K562 (cell line): ENCODE results near the gene BCL11A. TPM values are rescaled to one million over a fixed set of nuclear protein-coding genes. Genes with fewer than 3 reads are reported as not detected.

Source experiments
- ATAC-seq: fragments of 200-7000 bp; cut with Tn5 transposase; 3 replicates; pipeline ENCODE4 v1.9.1; 2020; ENCODE audit warnings: moderate library complexity
- BruUV-seq: library from RNA; stranded (reverse); fragments of 400-500 nt; replicated peaks from 2 replicates; lab custom pipeline; 2021; lab: Mats Ljungman, UMichigan
- CTCF ChIA-PET: fragments of 300-600 bp; formaldehyde crosslinking; extraction: SDS; loops from one replicate; lab custom pipeline; 2021; ENCODE audit warnings: low intra/inter-chr PET ratio; lab: Yijun Ruan, JAX
- POLR2A ChIA-PET: fragments of 300-600, 350-650 bp; sonication (Branson Sonifier 250); formaldehyde crosslinking; extraction: SDS; loops from one replicate; lab custom pipeline; 2021; ENCODE audit warnings: antibody characterized with exemption, inconsistent platforms; lab: Yijun Ruan, JAX
- DNase-seq, 4 experiments: peaks; one replicate each; pipeline versions ENCODE4 v3.0.0 to v3.0.0-alpha.2; 2011 to 2018; ENCODE audit warnings: low spot score in 3 of 4, mixed read lengths in 3 of 4; ENCODE audit errors: extremely low read depth in 1 of 4
- FAIRE-seq: peaks from 2 replicates; lab custom pipeline; 2011; peaks lifted over from hg19 to GRCh38; lab: Jason Lieb, UNC
- H2AFZ ChIP-seq: 2 replicates; pipeline ENCODE4 v1.6.0; 2011; ENCODE audit warnings: low read depth, low read length, control low read depth, inconsistent platforms
- H3K27ac ChIP-seq: fragments of 200-600 bp; 3 replicates; pipeline ENCODE4 v1.8.0; 2011; ENCODE audit warnings: low read depth, mild to moderate bottlenecking, control low read depth, inconsistent platforms, low read length, moderate library complexity, mixed read lengths; ENCODE audit errors: extremely low read depth
- H3K27me3 ChIP-seq, 2 experiments: fragments of 300-600 bp in 1 of 2; 2 replicates in 1 of 2; 3 replicates in 1 of 2; pipeline versions ENCODE4 v1.6.0 to v1.8.0; 2011; ENCODE audit warnings: inconsistent platforms in 2 of 2, low read length in 2 of 2, mild to moderate bottlenecking in 1 of 2, mixed read lengths in 1 of 2, moderate library complexity in 1 of 2; ENCODE audit not compliant: control insufficient read depth in 2 of 2, insufficient read depth in 2 of 2
- H3K36me3 ChIP-seq: fragments of 300-600 bp; 3 replicates; pipeline ENCODE4 v1.8.0; 2011; ENCODE audit warnings: mild to moderate bottlenecking, low read length, inconsistent platforms; ENCODE audit not compliant: control insufficient read depth, insufficient read depth
- H3K4me1 ChIP-seq, 2 experiments: fragments of 200-600 bp in 1 of 2; replicated peaks in 1 of 2; 2 replicates in 1 of 2; 3 replicates in 1 of 2; pipeline versions ENCODE4 v1.5.1 to v1.8.0; 2011; ENCODE audit warnings: inconsistent platforms in 2 of 2, low read length in 2 of 2, mild to moderate bottlenecking in 1 of 2, mixed read lengths in 1 of 2, moderate library complexity in 1 of 2; ENCODE audit not compliant: control insufficient read depth in 2 of 2, insufficient read depth in 2 of 2
- H3K4me2 ChIP-seq: 2 replicates; pipeline ENCODE4 v1.6.1; 2011; ENCODE audit warnings: low read length, control low read depth, inconsistent platforms, mixed read lengths; ENCODE audit not compliant: insufficient read depth
- H3K4me3 ChIP-seq: fragments of 200-600 bp; sonication (generic), shearing (Covaris generic); 2 replicates; pipeline ENCODE4 v1.5.1; 2016; ENCODE audit warnings: control low read depth, inconsistent platforms
- H3K79me2 ChIP-seq: fragments of 200-600 bp; 3 replicates; pipeline ENCODE4 v1.8.0; 2011; ENCODE audit warnings: low read length, inconsistent platforms; ENCODE audit not compliant: control insufficient read depth, insufficient read depth
- H3K9ac ChIP-seq, 2 experiments: 2 replicates each; pipeline versions ENCODE4 v1.6.0 to v1.6.1; 2011; ENCODE audit warnings: low read depth in 2 of 2, low read length in 2 of 2, control low read depth in 1 of 2, inconsistent platforms in 1 of 2, mild to moderate bottlenecking in 1 of 2, mixed read lengths in 1 of 2; ENCODE audit not compliant: insufficient read depth in 1 of 2
- H3K9me1 ChIP-seq: one replicate; pipeline ENCODE4 v1.6.0; 2011; ENCODE audit warnings: inconsistent platforms, mild to moderate bottlenecking, low read length, moderate library complexity; ENCODE audit not compliant: control insufficient read depth, insufficient read depth
- H3K9me3 ChIP-seq: replicated peaks from 2 replicates; pipeline ENCODE4 v1.5.1; 2011; ENCODE audit warnings: low read depth, low read length, inconsistent platforms; ENCODE audit not compliant: control insufficient read depth, insufficient read depth
- H4K20me1 ChIP-seq: replicated peaks from 2 replicates; pipeline ENCODE4 v1.6.1; 2011; ENCODE audit warnings: low read length, inconsistent platforms, mixed read lengths; ENCODE audit not compliant: control insufficient read depth, insufficient read depth
- ARID2 ChIP-seq: fragments of 450-650 bp; IDR thresholded peaks from 2 replicates; pipeline ENCODE4 v1.6.1; 2017; ENCODE audit warnings: antibody characterized with exemption, mild to moderate bottlenecking
- ARNT ChIP-seq, 2 experiments: fragments of 450-650 bp; IDR thresholded peaks; 2 replicates each; pipeline ENCODE4 v1.6.1; 2016; ENCODE audit warnings: mild to moderate bottlenecking in 1 of 2
- HMG20B ChIP-seq: fragments of 250-450 bp; sonication (Bioruptor Pico); IDR thresholded peaks from 2 replicates; pipeline ENCODE4 v1.5.0; 2021; ENCODE audit warnings: mild to moderate bottlenecking
- HNRNPL ChIP-seq: fragments of 200-400 bp; formaldehyde crosslinking; IDR thresholded peaks from 2 replicates; pipeline ENCODE4 v1.6.1; 2017; ENCODE audit warnings: low read depth, mild to moderate bottlenecking, low read length
- KLF10 ChIP-seq: fragments of 250-450 bp; sonication (Bioruptor Pico); IDR thresholded peaks from 2 replicates; pipeline ENCODE4 v1.6.1; 2021; ENCODE audit warnings: matching md5 sums
- SAFB ChIP-seq: fragments of 200-400 bp; formaldehyde crosslinking; IDR thresholded peaks from 2 replicates; pipeline ENCODE4 v1.6.1; 2017; ENCODE audit warnings: low read depth, low read length, borderline replicate concordance
- ZEB2 ChIP-seq: fragments of 450-650 bp; IDR thresholded peaks from 2 replicates; pipeline ENCODE4 v1.6.1; 2016
- ZFP1 ChIP-seq: fragments of 450-650 bp; formaldehyde crosslinking; IDR thresholded peaks from 2 replicates; pipeline ENCODE4 v1.4.0; 2020; ENCODE audit warnings: mild to moderate bottlenecking, mixed read lengths
- ZKSCAN1 ChIP-seq: fragments of 150-350 bp; IDR thresholded peaks from 2 replicates; pipeline ENCODE4 v1.6.1; 2016; ENCODE audit warnings: low read depth, low read length
- ZNF507 ChIP-seq: conservative IDR thresholded peaks from 2 replicates; pipeline ENCODE4 v1.6.1; 2017; ENCODE audit warnings: missing genetic modification characterization, missing compliant biosample characterization
- ZNF75A ChIP-seq: fragments of 450-650 bp; formaldehyde crosslinking; IDR thresholded peaks from 2 replicates; pipeline ENCODE4 v1.4.0; 2020; ENCODE audit warnings: mild to moderate bottlenecking
- WGBS: fragments of 100-300 bp; shearing (Covaris generic); methylation state at CpG from one replicate; pipeline ENCODE4 v1.1.6; 2016; ENCODE audit warnings: low coverage, mixed read lengths; ENCODE audit not compliant: insufficient coverage; ENCODE audit errors: missing lambda C conversion rate; 5-methylcytosine and 5-hydroxymethylcytosine counted together
- in situ Hi-C: fragments of 300-500 bp; cut with MboI; formaldehyde crosslinking; loops from 4 replicates; pipeline ENCODE4 v1.15.0; 2018; ENCODE audit warnings: inconsistent platforms, mixed read lengths
- intact Hi-C: fragments of 100-400 bp; cut with micrococcal nuclease; formaldehyde crosslinking; loops from 2 replicates; pipeline ENCODE4 v1.14.2; 2022
- polyA plus RNA-seq, 8 experiments: library from polyadenylated mRNA; depleted of rRNA in 4 of 8; stranded (reverse) in 5 of 8; unstranded in 3 of 8; fragments of >200 nt; fragmentation: Nextera tagmentation in 2 of 8; fragmentation: Illumina TruSeq in 1 of 8; extraction: Ambion mirVana in 2 of 8; extraction: Trizol in 1 of 8; gene quantifications; 2 replicates each; pipeline versions ENCODE4 v1.2.1 to v1.2.3, GENCODE V29; 2011 to 2014; ENCODE audit warnings: inconsistent platforms in 1 of 8, missing spikeins in 1 of 8
- total RNA-seq, 7 experiments: library from RNA; depleted of rRNA in 6 of 7; stranded (reverse); fragments of >200 nt in 6 of 7; fragmentation: Illumina TruSeq in 2 of 7; extraction: Trizol in 2 of 7; gene quantifications; 2 replicates each; pipeline versions ENCODE4 v1.2.1 to v1.2.3, GENCODE V29; 2011 to 2021; ENCODE audit warnings: low replicate concordance in 1 of 7

The BCL11A gene
- total and polyA plus RNA-seq, 9 of the 15 experiments (the other 6 are each of a cell fraction or from before 2014, with no cell fraction given) = 0.13 TPM; not detected in 8

GRCh38 chr2:60546756-60547420, 6.6 kb downstream of the BCL11A start:
- Histone ChIP-seq H3K4me1 (peaks cover 0 to 13% of the 10 kb centered on the region in 2 experiments; a peak in 2 of 5 replicates), H3K36me3 (no peaks in the 10 kb centered on the region), H3K27ac (no peak overlapping the region), H3K79me2 (no peaks in the 10 kb centered on the region), H2AFZ (no peak overlapping the region), H4K20me1 (no peaks in the 10 kb centered on the region), H3K27me3 (peaks cover 17 to 26% of the 10 kb centered on the region in 2 experiments; a peak in 3 of 5 replicates), H3K9ac (no peak overlapping the region)
- ChIA-PET POLR2A (no interaction called here), CTCF (no interaction called here)
- intact Hi-C loops (no loop called here), in situ Hi-C loops (no loop called here)
- FAIRE-seq = no peak
- no peak for TF ChIP-seq ZFP1 (CRISPR knock-in tag)
- no peak for TF ChIP-seq ZEB2
- TF ChIP-seq KLF10 (CRISPR knock-in tag) = no peak
- no peak for TF ChIP-seq ARNT (IDR thresholded peaks at IDR 0.05)
- TF ChIP-seq ARID2 = no peak
- TF ChIP-seq, all 486 proteins: peak for 0
- ATAC-seq (no peak), DNase-seq (no peak)
- Histone ChIP-seq H3K4me3 (no peak overlapping the region), H3K4me2 (no peak overlapping the region), H3K9me1 (no peaks in the 10 kb centered on the region), H3K9me3 (no peaks in the 10 kb centered on the region)
- no TSS peak for BruUV-seq
- WGBS = 2% methylated on average over 6 of the region's 6 CpGs

- no peak for DNase-seq
- H3K36me3 ChIP-seq = no peaks in the 10 kb centered on the region
- no peak overlapping the region for H3K4me3 ChIP-seq
- intact Hi-C loops = no loop called here
- no peaks in the 10 kb centered on the region for H3K9me1 ChIP-seq
- H3K9me3 ChIP-seq = no peaks in the 10 kb centered on the region
- no peak for ATAC-seq
- no peak overlapping the region for H2AFZ ChIP-seq
- no peak for FAIRE-seq
- H3K4me1 ChIP-seq = peaks cover 0 to 8% of the 10 kb centered on the region in 2 experiments; a peak in 2 of 5 replicates
- CTCF ChIA-PET = no interaction called here
- in situ Hi-C loops = no loop called here
- H3K79me2 ChIP-seq = no peaks in the 10 kb centered on the region
- H3K27ac ChIP-seq = no peak overlapping the region
- POLR2A ChIA-PET = interaction anchor here (0.6 to 1.4 kb wide), 3 partner anchors 13 to 180 kb away, joined by 3 to 4 read pairs (median 3); no protein-coding TSS in a partner anchor
- no TSS peak for BruUV-seq
- H4K20me1 ChIP-seq = no peaks in the 10 kb centered on the region
- TF ChIP-seq HMG20B (CRISPR knock-in tag) (no peak), ZNF75A (CRISPR knock-in tag) (no peak), SAFB (no peak), ZKSCAN1 (no peak), HNRNPL (no peak), ZNF507 (tag) (no peak)
- no peak overlapping the region for H3K9ac ChIP-seq
- peaks cover 16 to 21% of the 10 kb centered on the region in 2 experiments; a peak in 3 of 5 replicates for H3K27me3 ChIP-seq
- WGBS = 0% methylated on average over 8 of the region's 9 CpGs
- H3K4me2 ChIP-seq = no peak overlapping the region
Measured at GRCh38 chr2:60544954-60545560, 8.4 kb downstream of the BCL11A start.
